Activated CD8-positive, alpha-beta memory T cell treated with anti-CD3 and anti-CD28 coated beads for 4 hours (primary cell): ENCODE measurements around the gene SERPING1.
A peak's percentile ranks its signal among the peaks of the same experiment; 100 is the strongest.

Experiments
- DNase-seq, 2 donors: peaks; one replicate each; pipeline ENCODE4 v3.0.0-alpha.2; 2020; ENCODE audit warnings: low read depth in 2 of 2

The SERPING1 gene

DNA sequence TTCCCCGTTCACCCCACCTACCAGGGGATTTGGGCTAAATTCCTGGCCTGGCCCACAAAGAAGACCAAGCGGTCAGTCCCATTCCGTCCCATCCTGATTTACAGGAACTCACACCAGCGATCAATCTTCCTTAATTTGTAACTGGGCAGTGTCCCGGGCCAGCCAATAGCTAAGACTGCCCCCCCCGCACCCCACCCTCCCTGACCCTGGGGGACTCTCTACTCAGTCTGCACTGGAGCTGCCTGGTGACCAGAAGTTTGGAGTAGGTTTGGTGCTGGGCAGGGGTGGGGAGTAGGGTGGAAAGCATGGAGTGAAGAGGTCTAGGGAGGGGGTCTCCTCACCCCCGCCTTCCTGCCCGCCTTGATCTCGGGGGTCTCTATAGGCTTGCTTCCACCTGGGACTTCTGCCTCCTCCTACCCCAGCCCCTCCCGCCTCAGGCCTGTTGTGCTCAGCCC lies at the start of gene SERPING1:
SERPING1 (plus strand) TSS at position 225 of the 455 bp plus-strand sequence. CDS start 586 bp downstream, outside the sequence.
- DNase-seq: no peak

DNA sequence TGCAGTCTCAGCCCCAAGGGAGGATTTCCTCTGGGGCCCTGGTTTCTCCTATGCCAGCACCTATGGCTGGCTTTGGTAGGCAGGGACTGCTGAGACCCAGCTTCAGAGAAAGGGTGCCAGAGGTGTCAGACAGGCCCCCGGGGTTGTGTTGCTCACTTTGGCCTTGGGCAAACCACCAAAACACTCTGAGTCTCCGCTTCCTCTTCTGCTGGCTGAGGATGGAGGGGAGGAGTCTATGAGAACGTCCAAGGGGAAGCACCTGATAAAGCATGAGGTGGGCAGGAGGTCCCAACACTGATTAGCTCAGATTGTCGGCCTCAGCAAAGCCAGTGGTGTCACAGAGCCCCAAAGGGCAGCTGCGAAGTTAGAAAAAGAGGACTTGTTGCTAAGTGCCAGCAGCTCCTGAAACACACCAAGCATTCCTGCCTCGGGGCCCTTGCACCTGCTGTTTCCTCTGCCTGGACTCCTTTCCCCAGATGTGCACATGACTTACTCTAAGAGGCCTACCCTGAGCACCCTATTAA lies 49.6 kb upstream of the SERPING1 start:
- DNase-seq: no peak

- DNase-seq: no peak
These were observed 47.5 kb upstream of the SERPING1 start for GRCh38 chr11:57549983-57550382.

DNA sequence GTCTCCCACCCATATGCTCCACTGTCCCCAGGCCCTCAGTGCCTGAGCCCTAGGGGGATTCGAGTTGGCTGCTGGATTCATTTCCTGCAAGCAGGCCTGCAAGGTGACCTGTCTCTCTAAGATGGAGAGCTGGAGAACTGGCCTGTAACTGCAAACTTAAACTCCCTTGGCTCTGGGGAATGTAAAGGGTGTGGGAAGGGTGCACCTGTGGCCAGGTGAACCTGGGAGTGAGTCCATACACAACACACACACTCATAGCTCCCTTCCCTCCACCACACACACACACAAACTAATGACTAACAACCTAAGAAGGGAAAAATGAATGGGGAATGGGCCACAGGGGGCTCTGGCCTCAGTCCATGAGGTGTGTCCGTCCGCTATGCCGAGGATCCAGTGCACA lies 45.5 kb upstream of the SERPING1 start:
- DNase-seq: no peak

GRCh38 chr11:57552479-57552878 lies 45.0 kb upstream of the SERPING1 start:
- no peak for DNase-seq

GRCh38 chr11:57555393-57555792 lies 42.1 kb upstream of the SERPING1 start:
- DNase-seq: no peak

GRCh38 chr11:57556041-57556440 lies 41.4 kb upstream of the SERPING1 start:
- no peak for DNase-seq

DNA sequence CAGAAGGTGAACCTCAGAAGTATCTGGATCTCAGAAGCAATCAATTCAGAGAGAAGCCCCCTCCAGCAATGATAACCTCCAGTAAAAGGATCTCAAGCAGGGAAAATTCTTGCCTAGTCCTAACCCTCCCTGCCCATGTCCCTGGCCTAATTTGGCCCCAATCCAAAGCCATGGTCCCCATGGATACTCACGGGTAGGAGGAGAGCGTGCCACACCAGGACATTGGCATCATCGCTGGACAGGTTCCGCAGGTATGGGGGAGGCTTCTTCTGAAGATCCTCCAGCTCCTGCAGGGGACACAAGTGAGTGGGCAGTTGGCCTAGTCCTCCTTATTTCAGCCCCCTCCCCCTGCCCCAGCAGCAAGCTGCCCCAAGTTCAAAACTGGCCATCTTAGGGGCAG lies 37.3 kb upstream of the SERPING1 start:
- no peak for DNase-seq

DNA sequence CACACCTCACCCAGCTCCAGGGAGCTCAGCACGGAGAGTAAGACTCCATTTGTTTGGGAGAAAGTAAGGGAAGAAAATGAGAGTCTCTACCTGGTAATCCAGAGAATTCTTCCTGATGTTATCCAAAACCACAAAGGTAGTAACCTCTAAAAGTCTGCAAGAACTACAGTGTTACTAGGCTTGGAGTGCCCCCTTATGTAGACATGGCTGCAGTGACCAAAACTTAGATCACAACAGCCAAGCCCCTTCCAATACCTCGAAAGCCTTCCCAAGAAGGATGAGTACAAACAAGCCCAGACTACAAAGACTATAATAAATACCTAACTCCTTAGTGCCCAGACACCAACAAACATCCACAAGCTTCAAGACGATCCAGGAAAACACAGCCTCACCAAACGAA lies 34.9 kb upstream of the SERPING1 start:
- DNase-seq: no peak

- DNase-seq: no peak
These were observed 31.2 kb upstream of the SERPING1 start for GRCh38 chr11:57566005-57566904.

DNA sequence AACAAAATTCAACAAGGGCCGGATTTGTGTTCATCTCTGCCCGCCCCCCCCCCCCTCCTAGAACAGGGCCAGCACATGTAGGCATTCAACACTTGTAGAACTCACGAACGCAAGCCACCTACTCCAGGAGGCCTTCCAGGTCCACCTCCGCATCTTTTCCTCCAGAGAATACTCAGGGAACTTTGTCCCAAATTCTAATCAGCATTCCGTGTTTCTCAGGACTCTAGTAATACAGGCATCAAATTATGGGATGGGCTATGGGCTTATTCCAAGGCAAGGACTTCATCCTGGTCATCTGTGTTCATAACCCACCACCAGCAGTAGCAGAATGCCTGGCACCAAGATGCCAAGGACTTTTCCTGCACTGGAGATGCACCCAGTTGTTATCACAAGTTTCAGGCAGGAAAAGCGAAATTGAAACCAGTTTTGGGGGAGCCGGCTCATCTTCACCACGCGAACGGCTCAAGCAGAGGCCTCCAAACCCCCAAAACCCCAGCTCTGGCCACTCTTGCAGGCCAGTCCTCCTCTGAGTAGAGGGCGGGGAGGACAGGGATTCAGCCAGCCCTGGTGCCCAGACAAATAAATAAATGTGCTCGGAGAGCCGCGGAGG lies 30.5 kb upstream of the SERPING1 start:
- no peak for DNase-seq

DNA sequence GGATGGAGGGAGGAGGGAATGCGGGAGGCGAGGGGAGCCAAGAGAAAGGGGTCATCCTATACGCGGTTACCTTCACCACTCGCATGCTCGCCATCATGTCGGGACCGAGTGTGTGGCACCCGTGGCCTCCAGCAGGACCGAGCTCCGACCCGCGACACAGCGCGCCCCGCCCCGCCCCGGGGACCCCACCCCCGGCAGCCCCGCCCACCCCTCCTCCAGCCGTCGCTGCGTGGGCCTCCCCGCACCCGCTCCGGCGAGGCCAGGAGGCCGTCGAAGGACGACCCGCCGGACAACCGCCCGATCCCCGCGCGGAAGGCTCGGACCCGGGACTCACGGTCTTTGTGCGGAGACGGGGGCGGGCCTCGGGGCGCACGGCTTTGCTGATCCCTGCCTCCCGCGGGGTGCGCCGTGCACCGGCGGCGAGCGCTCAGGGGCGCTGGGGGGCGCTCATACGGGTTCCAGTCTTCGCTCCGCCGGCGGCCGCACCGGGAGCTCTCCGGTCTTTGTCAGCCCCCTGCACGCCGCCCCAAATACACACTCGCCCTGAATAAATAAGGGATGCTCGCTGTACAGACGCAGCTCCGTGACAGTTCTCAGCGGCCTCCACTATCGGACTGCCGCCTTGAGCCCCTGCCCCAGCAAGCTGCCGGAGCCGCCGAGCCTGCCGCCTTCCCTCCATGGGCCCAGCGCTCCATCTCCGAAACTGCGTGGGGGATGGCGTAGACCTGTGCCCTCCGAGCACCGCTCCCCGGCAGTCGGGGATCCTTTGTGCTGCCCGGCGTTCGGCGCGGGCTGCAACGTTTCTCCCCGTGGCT lies 29.8 kb upstream of the SERPING1 start, which contains the start of gene UBE2L6:
UBE2L6 (minus strand) TSS at position 158 of the 815 bp plus-strand sequence; CDS start at position 97, 61 bp downstream.
- DNase-seq: peak; percentile 70 to 78

DNA sequence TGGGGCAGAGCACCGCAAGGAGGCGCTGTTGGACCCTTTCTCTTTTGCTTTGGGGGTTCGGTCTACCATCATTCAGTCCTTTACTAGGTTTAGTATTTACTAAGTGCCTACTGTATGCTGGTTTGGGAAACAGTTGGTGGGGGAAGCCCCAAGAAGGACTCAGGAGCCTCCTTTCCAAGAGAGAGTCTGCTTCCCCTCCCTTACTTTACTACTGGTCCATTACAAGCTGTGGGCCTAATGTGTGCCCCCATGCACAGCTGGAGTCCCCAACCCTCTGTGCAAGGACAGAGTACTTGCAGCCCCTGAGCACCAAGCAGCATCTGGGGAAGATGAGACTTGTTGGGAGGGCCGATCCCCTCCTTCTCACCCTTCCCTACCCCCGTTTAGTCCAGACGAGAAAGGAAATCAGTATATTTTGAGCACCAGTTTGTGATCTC lies 29.1 kb upstream of the SERPING1 start:
- DNase-seq: no peak

DNA sequence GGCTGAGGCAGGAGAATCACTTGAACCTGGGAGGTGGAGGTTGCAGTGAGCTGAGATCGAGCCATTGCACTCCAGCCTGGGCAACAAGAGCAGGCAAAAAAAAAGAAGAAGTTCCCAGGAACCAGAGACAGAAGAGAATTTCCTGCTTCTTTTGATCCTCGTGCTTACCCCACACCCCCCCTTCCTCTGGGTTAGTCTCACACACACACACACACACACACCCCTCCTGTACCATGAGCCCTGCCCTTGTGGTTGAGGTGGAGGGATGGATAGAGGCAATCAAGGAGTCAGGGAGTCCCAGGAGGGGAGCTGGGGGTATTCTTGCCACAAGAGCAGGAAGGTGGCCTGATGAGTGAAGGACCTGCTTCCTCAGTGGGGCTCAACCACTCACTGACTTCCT lies 25.9 kb upstream of the SERPING1 start:
- DNase-seq: no peak

- no peak for DNase-seq
These were observed 23.4 kb upstream of the SERPING1 start for GRCh38 chr11:57574061-57574460.

- no peak for DNase-seq
These were observed 13.1 kb upstream of the SERPING1 start for GRCh38 chr11:57584341-57584740.

DNA sequence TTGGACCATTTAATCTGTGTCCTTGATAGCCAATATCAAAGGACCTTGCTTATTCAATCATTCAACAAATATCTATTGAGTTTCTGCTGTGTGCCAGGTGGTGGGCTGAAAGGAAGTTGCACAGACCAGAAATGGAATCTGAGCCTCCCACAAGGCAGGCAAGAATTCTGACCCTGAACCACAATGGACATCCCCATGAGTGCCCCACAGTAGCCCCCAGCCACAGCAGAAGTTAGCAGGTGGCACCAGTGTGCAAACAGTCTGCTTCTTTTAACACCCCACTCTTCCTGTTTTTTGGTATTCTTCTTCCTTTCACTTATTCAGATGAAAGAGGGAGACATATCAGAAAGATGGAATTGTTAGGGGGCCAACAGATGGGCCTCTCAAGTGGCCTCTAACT lies 12.2 kb upstream of the SERPING1 start:
- no peak for DNase-seq

DNA sequence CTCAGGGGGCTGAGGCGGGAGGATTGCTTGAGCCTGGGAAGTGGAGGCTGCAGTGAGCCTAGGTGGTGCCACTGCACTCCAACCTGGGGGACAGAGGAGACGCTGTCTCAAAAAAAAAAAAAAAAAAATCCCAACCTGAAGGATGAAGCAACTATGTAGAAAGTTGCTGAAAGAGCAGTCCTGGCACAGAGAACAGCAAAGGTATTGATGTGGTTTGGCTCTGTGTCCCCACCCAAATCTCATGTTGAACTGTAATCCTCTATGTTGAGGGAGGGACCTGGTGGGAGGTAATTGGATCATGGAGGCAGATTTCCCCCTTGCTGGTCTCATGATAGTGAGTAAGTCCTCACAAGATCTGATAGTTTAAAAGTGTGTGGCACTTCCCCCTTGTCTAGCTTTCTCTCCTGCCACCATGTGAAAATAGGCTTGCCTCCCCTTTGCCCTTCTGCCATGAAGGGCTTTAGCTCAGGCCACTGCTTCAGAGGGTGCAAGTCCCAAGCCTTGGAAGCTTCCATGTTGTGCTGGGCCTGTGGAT lies 10.7 kb upstream of the SERPING1 start:
- DNase-seq: no peak

DNA sequence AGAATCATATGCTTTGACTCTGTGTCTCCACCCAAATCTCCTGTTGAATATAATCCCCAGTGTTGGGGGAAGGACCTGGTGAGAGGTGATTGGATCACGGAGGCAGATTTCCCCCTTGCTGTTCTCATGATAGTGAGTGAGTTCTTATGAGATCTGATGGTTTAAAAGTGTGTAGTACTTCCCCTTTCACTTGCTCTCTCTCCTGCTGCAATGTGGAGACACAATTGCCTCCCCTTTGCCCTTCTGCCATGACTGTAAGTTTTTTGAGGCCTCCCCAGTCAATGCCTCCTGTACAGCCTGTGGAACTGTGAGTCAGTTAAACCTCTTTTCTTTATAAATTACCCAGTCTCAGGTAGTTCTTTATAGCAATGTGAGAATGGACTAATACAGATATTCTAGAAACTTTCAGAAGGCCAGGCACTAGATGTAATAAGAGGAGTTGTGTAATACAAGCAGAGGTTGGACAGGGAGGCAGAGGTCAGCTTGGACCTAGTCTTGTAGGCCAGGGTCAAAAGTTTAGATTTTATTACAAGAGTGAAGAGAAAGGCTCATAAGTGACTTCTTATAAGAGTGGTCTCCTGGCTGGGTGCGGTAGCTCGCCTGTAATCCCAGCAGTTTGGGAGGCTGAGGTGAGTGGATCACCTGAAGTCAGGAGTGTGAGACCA lies 9.3 kb upstream of the SERPING1 start:
- no peak for DNase-seq

GRCh38 chr11:57596266-57596885 lies 1.1 kb upstream of the SERPING1 start:
- DNase-seq: no peak
